K562 (cell line): ENCODE measurements around the gene ORAI1. TPM values are rescaled to one million over a fixed set of nuclear protein-coding genes. Genes with fewer than 3 reads are reported as not detected.

ENCODE experiments used
- BDP1 ChIP-seq: IDR thresholded peaks from 3 replicates; pipeline ENCODE4 v1.6.1; 2011; ENCODE audit not compliant: insufficient read length, insufficient read depth
- C11orf30 ChIP-seq: fragments of 450-650 bp; IDR thresholded peaks from 2 replicates; pipeline ENCODE4 v1.6.1; 2016; ENCODE audit warnings: low read depth, mild to moderate bottlenecking
- CBFB ChIP-seq: sonication (generic); formaldehyde crosslinking; IDR thresholded peaks from 2 replicates; pipeline ENCODE4 v1.4.0; 2020; ENCODE audit warnings: mild to moderate bottlenecking, missing genetic modification reagents
- CBX1 ChIP-seq: sonication (generic); IDR thresholded peaks from 2 replicates; pipeline ENCODE4 v1.6.1; 2016; ENCODE audit warnings: antibody characterized with exemption, low read depth, mild to moderate bottlenecking
- ESRRA ChIP-seq: fragments of 450-650 bp; IDR thresholded peaks from 2 replicates; pipeline ENCODE4 v1.6.1; 2014; ENCODE audit warnings: low read depth, mild to moderate bottlenecking, moderate library complexity, borderline replicate concordance
- FOXK1 ChIP-seq: sonication (generic); formaldehyde crosslinking; IDR thresholded peaks from 2 replicates; pipeline ENCODE4 v1.8.0; 2022; ENCODE audit warnings: missing genetic modification reagents, mild to moderate bottlenecking, borderline replicate concordance
- ILK ChIP-seq: fragments of 450-650 bp; IDR thresholded peaks from 2 replicates; pipeline ENCODE4 v1.6.1; 2016; ENCODE audit warnings: missing genetic modification characterization, low read depth, mild to moderate bottlenecking, missing compliant biosample characterization, moderate library complexity, borderline replicate concordance
- MTA3 ChIP-seq: fragments of 450-650 bp; formaldehyde crosslinking; IDR thresholded peaks from 2 replicates; pipeline ENCODE4 v1.6.1; 2017; ENCODE audit warnings: mild to moderate bottlenecking, borderline replicate concordance
- NR2F6 ChIP-seq: fragments of 450-650 bp; formaldehyde crosslinking; IDR thresholded peaks from 2 replicates; pipeline ENCODE4 v1.4.0; 2020; ENCODE audit warnings: mild to moderate bottlenecking
- POLR2G ChIP-seq: fragments of 200-400 bp; formaldehyde crosslinking; IDR thresholded peaks from 2 replicates; pipeline ENCODE4 v1.6.1; 2017; ENCODE audit warnings: low read depth, mild to moderate bottlenecking, antibody characterized with exemption, low read length, moderate library complexity
- SMAD3 ChIP-seq: fragments of 450-650 bp; formaldehyde crosslinking; conservative IDR thresholded peaks from 2 replicates; pipeline ENCODE4 v1.4.0; 2020; ENCODE audit warnings: mild to moderate bottlenecking
- TAF1 ChIP-seq: IDR thresholded peaks from 2 replicates; pipeline ENCODE4 v1.6.1; 2011; ENCODE audit warnings: mild to moderate bottlenecking, low read length, moderate library complexity; ENCODE audit not compliant: insufficient read depth, control insufficient read depth, severe bottlenecking; ENCODE audit errors: extremely low read depth
- TCF3 ChIP-seq: sonication (generic); formaldehyde crosslinking; IDR thresholded peaks from 2 replicates; pipeline ENCODE4 v1.4.0; 2020; ENCODE audit warnings: mild to moderate bottlenecking, missing genetic modification reagents
- TCF7 ChIP-seq: sonication (generic); IDR thresholded peaks from 2 replicates; pipeline ENCODE4 v1.6.1; 2016; ENCODE audit warnings: antibody characterized with exemption, borderline replicate concordance
- ZNF23 ChIP-seq: fragments of 250-450 bp; sonication (Bioruptor Pico); IDR thresholded peaks from 2 replicates; pipeline ENCODE4 v1.4.0; 2020; ENCODE audit warnings: mild to moderate bottlenecking
- ZNF436 ChIP-seq: fragments of 250-450, 450-650 bp; sonication (Bioruptor Pico); formaldehyde crosslinking; IDR thresholded peaks from 2 replicates; pipeline ENCODE4 v1.7.0; 2020; ENCODE audit warnings: mild to moderate bottlenecking
- ZSCAN29 ChIP-seq: fragments of 450-650 bp; IDR thresholded peaks from 2 replicates; pipeline ENCODE4 v1.6.1; 2017
- polyA plus RNA-seq, 8 experiments: library from polyadenylated mRNA; depleted of rRNA in 4 of 8; stranded (reverse) in 5 of 8; unstranded in 3 of 8; fragments of >200 nt; fragmentation: Nextera tagmentation in 2 of 8; fragmentation: Illumina TruSeq in 1 of 8; extraction: Ambion mirVana in 2 of 8; extraction: Trizol in 1 of 8; gene quantifications; 2 replicates each; pipeline versions ENCODE4 v1.2.1 to v1.2.3, GENCODE V29; 2011 to 2014; ENCODE audit warnings: inconsistent platforms in 1 of 8, missing spikeins in 1 of 8
- total RNA-seq, 7 experiments: library from RNA; depleted of rRNA in 6 of 7; stranded (reverse); fragments of >200 nt in 6 of 7; fragmentation: Illumina TruSeq in 2 of 7; extraction: Trizol in 2 of 7; gene quantifications; 2 replicates each; pipeline versions ENCODE4 v1.2.1 to v1.2.3, GENCODE V29; 2011 to 2021; ENCODE audit warnings: low replicate concordance in 1 of 7
- TF ChIP-seq, protein P1 (sequence below): fragments of 250-450 bp; sonication (Bioruptor Pico); IDR thresholded peaks from 2 replicates; pipeline ENCODE4 v1.8.0; 2022; ENCODE audit warnings: inconsistent platforms
- TF ChIP-seq, protein P2 (sequence below): fragments of 200-800 bp; sonication (Bioruptor generic); IDR thresholded peaks from 2 replicates; pipeline ENCODE4 v1.6.1; 2017; ENCODE audit warnings: missing genetic modification characterization, missing compliant biosample characterization
- TF ChIP-seq, protein P3 (sequence below): sonication (generic); formaldehyde crosslinking; IDR thresholded peaks from 2 replicates; pipeline ENCODE4 v1.8.0; 2022; ENCODE audit warnings: mild to moderate bottlenecking, missing genetic modification reagents

ORAI1 gene
- total and polyA plus RNA-seq, 9 of the 15 experiments (the other 6 are each of a cell fraction or from before 2014, with no cell fraction given), result 2.6 to 23.8 (median 9.3) TPM

DNA sequence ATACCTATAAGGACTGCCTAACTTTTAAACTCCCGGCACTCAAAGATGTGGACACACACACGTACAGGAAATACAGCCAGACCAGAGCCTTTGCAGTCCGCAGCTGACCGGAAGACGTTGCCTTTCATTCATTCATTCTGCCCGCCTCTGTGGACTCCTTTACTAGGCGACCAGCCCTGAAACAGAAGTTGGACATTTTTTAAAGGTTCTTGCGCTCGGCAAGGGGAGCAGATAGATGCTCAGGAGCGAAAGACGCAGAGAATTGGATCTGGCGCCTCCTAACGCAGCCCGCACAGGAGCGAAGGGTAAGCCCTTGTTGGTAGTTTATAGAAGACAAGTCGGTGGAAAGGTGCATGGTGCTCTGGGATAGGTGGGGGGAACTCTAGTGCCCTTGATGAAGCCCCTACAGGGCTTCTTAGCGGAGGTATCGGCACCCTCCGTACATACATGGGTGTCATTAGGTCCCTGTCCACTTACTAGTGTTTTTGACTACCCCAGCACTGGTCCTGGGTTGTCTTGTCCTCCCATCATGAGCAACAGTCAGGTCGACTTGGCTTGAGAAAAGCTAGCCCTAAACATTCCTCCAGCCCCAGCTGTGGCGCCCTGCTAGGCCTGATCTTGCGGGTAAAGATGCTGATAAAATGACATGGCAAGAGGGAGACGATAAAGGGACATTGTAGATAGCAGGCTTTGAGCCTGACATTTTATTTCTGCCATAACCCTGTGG lies 45.2 kb upstream of the ORAI1 start, which contains the start of gene KDM2B (continued):
- TF ChIP-seq CBX1, result no peak
- no peak for TF ChIP-seq ESRRA
- TF ChIP-seq SMAD3, result no peak
- no peak for TF ChIP-seq BDP1
- TF ChIP-seq ZNF23, result no peak
- peak; percentile 47; the same call in 1 of the 2 replicates for TF ChIP-seq TCF3 (CRISPR knock-in tag)
- no peak for TF ChIP-seq TCF7
- no peak for TF ChIP-seq NR2F6 (CRISPR knock-in tag)
- TF ChIP-seq, protein P1, sequence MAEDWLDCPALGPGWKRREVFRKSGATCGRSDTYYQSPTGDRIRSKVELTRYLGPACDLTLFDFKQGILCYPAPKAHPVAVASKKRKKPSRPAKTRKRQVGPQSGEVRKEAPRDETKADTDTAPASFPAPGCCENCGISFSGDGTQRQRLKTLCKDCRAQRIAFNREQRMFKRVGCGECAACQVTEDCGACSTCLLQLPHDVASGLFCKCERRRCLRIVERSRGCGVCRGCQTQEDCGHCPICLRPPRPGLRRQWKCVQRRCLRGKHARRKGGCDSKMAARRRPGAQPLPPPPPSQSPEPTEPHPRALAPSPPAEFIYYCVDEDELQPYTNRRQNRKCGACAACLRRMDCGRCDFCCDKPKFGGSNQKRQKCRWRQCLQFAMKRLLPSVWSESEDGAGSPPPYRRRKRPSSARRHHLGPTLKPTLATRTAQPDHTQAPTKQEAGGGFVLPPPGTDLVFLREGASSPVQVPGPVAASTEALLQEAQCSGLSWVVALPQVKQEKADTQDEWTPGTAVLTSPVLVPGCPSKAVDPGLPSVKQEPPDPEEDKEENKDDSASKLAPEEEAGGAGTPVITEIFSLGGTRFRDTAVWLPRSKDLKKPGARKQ (CRISPR knock-in tag), result no peak
- peak; percentile 30; the same call in 1 of the 2 replicates for TF ChIP-seq C11orf30
- TF ChIP-seq FOXK1 (CRISPR knock-in tag), result no peak
- no peak for TF ChIP-seq TAF1
- TF ChIP-seq ZSCAN29, result no peak
- TF ChIP-seq, protein P2, sequence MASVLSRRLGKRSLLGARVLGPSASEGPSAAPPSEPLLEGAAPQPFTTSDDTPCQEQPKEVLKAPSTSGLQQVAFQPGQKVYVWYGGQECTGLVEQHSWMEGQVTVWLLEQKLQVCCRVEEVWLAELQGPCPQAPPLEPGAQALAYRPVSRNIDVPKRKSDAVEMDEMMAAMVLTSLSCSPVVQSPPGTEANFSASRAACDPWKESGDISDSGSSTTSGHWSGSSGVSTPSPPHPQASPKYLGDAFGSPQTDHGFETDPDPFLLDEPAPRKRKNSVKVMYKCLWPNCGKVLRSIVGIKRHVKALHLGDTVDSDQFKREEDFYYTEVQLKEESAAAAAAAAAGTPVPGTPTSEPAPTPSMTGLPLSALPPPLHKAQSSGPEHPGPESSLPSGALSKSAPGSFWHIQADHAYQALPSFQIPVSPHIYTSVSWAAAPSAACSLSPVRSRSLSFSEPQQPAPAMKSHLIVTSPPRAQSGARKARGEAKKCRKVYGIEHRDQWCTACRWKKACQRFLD, result 0 out of 2 replicates have a peak, but pooled peaks have one; percentile 26
- TF ChIP-seq CBFB, result 0 out of 2 replicates have a peak, but pooled peaks have one; percentile 26
- TF ChIP-seq ZNF436, result no peak
- TF ChIP-seq MTA3, result 0 out of 2 replicates have a peak, but pooled peaks have one; percentile 51
- TF ChIP-seq, protein P3, sequence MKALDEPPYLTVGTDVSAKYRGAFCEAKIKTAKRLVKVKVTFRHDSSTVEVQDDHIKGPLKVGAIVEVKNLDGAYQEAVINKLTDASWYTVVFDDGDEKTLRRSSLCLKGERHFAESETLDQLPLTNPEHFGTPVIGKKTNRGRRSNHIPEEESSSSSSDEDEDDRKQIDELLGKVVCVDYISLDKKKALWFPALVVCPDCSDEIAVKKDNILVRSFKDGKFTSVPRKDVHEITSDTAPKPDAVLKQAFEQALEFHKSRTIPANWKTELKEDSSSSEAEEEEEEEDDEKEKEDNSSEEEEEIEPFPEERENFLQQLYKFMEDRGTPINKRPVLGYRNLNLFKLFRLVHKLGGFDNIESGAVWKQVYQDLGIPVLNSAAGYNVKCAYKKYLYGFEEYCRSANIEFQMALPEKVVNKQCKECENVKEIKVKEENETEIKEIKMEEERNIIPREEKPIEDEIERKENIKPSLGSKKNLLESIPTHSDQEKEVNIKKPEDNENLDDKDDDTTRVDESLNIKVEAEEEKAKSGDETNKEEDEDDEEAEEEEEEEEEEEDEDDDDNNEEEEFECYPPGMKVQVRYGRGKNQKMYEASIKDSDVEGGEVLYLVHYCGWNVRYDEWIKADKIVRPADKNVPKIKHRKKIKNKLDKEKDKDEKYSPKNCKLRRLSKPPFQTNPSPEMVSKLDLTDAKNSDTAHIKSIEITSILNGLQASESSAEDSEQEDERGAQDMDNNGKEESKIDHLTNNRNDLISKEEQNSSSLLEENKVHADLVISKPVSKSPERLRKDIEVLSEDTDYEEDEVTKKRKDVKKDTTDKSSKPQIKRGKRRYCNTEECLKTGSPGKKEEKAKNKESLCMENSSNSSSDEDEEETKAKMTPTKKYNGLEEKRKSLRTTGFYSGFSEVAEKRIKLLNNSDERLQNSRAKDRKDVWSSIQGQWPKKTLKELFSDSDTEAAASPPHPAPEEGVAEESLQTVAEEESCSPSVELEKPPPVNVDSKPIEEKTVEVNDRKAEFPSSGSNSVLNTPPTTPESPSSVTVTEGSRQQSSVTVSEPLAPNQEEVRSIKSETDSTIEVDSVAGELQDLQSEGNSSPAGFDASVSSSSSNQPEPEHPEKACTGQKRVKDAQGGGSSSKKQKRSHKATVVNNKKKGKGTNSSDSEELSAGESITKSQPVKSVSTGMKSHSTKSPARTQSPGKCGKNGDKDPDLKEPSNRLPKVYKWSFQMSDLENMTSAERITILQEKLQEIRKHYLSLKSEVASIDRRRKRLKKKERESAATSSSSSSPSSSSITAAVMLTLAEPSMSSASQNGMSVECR (CRISPR knock-in tag), result no peak
- TF ChIP-seq POLR2G, result no peak
- no peak for TF ChIP-seq ILK (tag)
